Tibial artery (tissue), 4 donors: ENCODE data around the gene SERPINF2.

Experiments
- DNase-seq, 2 donors: peaks; one replicate each; pipeline ENCODE4 v3.0.0-alpha.2; 2019
- H3K27ac ChIP-seq, 2 donors: fragments of 200-600 bp; sonication (generic) in 1 of 2; 1 replicate in 1 of 2; 2 replicates in 1 of 2; pipeline ENCODE4 v1.5.1; 2018 to 2019; ENCODE audit warnings: mild to moderate bottlenecking in 1 of 2
- H3K27me3 ChIP-seq, 2 donors: fragments of 200-600 bp; sonication (generic) in 1 of 2; one replicate each; pipeline versions ENCODE4 v1.5.1 to v1.6.0; 2016 to 2019
- H3K36me3 ChIP-seq, 3 donors: fragments of 200-600 bp; sonication (generic) in 2 of 3; one replicate each; pipeline ENCODE4 v1.5.1; 2016 to 2019; ENCODE audit warnings: mild to moderate bottlenecking in 2 of 3
- H3K4me1 ChIP-seq, 4 donors: fragments of 200-600 bp; sonication (generic) in 2 of 4; 1 replicate in 3 of 4; 2 replicates in 1 of 4; pipeline ENCODE4 v1.5.1; 2016 to 2019
- H3K4me3 ChIP-seq, 2 donors: fragments of 200-600 bp; sonication (generic) in 1 of 2; 1 replicate in 1 of 2; 2 replicates in 1 of 2; pipeline ENCODE4 v1.5.1; 2018 to 2019; ENCODE audit warnings: mild to moderate bottlenecking in 2 of 2
- H3K9me3 ChIP-seq, 3 donors: fragments of 200-600 bp; sonication (generic) in 1 of 3; one replicate each; pipeline ENCODE4 v1.5.1; 2016 to 2019
- CTCF ChIP-seq, 2 experiments: fragments of 200-600 bp in 1 of 2; fragments of 450-650 bp in 1 of 2; IDR thresholded peaks; one replicate each; pipeline ENCODE4 v1.5.1; 2017 to 2019; ENCODE audit warnings: antibody characterized with exemption in 2 of 2, mild to moderate bottlenecking in 1 of 2, moderate library complexity in 1 of 2
- intact Hi-C: fragments of 100-400 bp; cut with DNase I; formaldehyde crosslinking; loops from one replicate; pipeline ENCODE4 v1.15.0; 2023; ENCODE audit warnings: low total_unique reads

The SERPINF2 gene

GRCh38 chr17:1714427-1714979 is 28.2 kb upstream of the SERPINF2 start:
- Histone ChIP-seq H3K36me3 (peaks cover 16 to 29% (median 20%) of the 10 kb centered on the region in 3 donors), H3K4me3 (peak overlapping the region; percentile 92 to 95), H3K4me1 (peaks cover 0 to 57% (median 52%) of the 10 kb centered on the region in 4 donors), H3K27ac (peak overlapping the region; percentile 98 to 100), H3K27me3 (no peaks in the 10 kb centered on the region), H3K9me3 (no peaks in the 10 kb centered on the region)
- no peak for TF ChIP-seq CTCF (IDR thresholded peaks at IDR 0.05)
- intact Hi-C loops, result loop anchor here (5.0 to 10.0 kb wide), 2 partner anchors 42 to 320 kb away; partner anchors contain the start of gene DPH1
- DNase-seq, result peak; percentile 99 to 100

- DNase-seq, result peak; percentile 93 to 97
- intact Hi-C loops, result loop anchor here (5.0 to 10.0 kb wide), 3 partner anchors 43 to 320 kb away; partner anchors contain the start of gene DPH1
- Histone ChIP-seq H3K27me3 (no peaks in the 10 kb centered on the region), H3K36me3 (peaks cover 16 to 29% (median 20%) of the 10 kb centered on the region in 3 donors), H3K4me3 (peak overlapping the region; percentile 92 to 95), H3K9me3 (no peaks in the 10 kb centered on the region), H3K27ac (peak overlapping the region; percentile 98 to 100), H3K4me1 (peaks cover 0 to 53% (median 47%) of the 10 kb centered on the region in 4 donors)
- no peak for TF ChIP-seq CTCF (IDR thresholded peaks at IDR 0.05)
Observed at GRCh38 chr17:1714980-1715802, 27.5 kb upstream of the SERPINF2 start.

GRCh38 chr17:1715803-1716075 is 26.9 kb upstream of the SERPINF2 start:
- peak overlapping the region; percentile 98 to 100 for H3K27ac ChIP-seq
- peak overlapping the region; percentile 92 to 95 for H3K4me3 ChIP-seq
- intact Hi-C loops, result loop anchor here (5.0 to 10.0 kb wide), 2 partner anchors 152 to 319 kb away; partner anchors contain the start of gene DPH1
- no peak for TF ChIP-seq CTCF (IDR thresholded peaks at IDR 0.05)
- DNase-seq, result no peak
- H3K9me3 ChIP-seq, result no peaks in the 10 kb centered on the region
- peaks cover 16 to 29% (median 20%) of the 10 kb centered on the region in 3 donors for H3K36me3 ChIP-seq
- H3K27me3 ChIP-seq, result no peaks in the 10 kb centered on the region
- peaks cover 0 to 54% (median 45%) of the 10 kb centered on the region in 4 donors for H3K4me1 ChIP-seq

- intact Hi-C loops, result loop anchor here (5.0 to 10.0 kb wide), 2 partner anchors 151 to 319 kb away; partner anchors contain the start of gene DPH1
- peaks cover 16 to 29% (median 20%) of the 10 kb centered on the region in 3 donors for H3K36me3 ChIP-seq
- peak; percentile 99 to 100 for DNase-seq
- H3K4me1 ChIP-seq, result peaks cover 0 to 54% (median 42%) of the 10 kb centered on the region in 4 donors
- no peaks in the 10 kb centered on the region for H3K27me3 ChIP-seq
- H3K4me3 ChIP-seq, result peak overlapping the region; percentile 92 to 95
- peak overlapping the region; percentile 98 to 100 for H3K27ac ChIP-seq
- H3K9me3 ChIP-seq, result no peaks in the 10 kb centered on the region
- TF ChIP-seq CTCF (IDR thresholded peaks at IDR 0.05), result no peak
Observed at GRCh38 chr17:1716076-1716911, 26.4 kb upstream of the SERPINF2 start.
